Fibroblast of gingiva (primary cell): ENCODE data around the gene TGFBR3L.
"Not testable (repeated sequence)": the region's sequence is repeated elsewhere in the genome, so short reads cannot be mapped to it uniquely, and the experiment has no call there.

Experiments
- DNase-seq: peaks from one replicate; pipeline ENCODE4 v3.0.0-alpha.2; 2011; ENCODE audit warnings: low read depth

The TGFBR3L gene

GRCh38 chr19:7879836-7880235 is 34.8 kb upstream of the TGFBR3L start:
- no peak for DNase-seq

DNA sequence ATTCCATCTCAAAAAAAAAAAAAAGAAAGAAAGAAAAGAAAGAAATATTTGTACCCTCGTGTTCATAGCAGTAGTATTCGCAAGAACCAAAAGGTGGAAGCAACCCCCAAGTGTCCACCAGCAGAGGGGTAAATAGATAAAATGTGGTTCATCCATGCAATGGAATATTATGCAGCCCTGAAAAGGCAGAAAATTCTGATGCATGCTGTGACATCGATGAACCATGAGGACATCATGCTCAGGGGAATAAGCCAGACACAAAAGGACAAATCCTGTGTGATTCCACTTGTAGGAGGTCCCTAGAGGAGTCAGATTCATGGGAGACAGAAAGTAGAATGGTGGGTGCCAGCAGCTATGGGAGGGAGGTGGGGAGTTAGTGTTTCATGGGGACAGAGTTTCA is 32.7 kb upstream of the TGFBR3L start:
- no peak for DNase-seq

DNA sequence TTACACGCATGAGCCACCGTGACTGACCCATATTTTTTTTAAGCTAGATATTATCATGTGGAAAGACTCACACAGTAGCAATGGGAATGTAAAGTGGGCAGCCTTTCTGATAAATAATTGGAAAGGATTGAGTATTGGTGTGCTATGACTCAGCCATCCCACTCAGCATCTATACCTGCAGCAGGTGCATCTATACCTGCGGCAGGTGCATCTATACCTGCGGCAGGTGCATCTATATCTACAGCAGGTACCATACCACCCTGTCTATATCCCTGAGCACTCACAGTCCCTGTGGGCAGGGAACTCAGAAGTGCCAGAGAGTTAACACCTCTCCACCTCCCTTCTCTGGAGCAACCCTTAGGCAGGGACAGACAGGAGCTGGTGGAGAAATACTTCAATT is 31.5 kb upstream of the TGFBR3L start:
- no peak for DNase-seq

DNA sequence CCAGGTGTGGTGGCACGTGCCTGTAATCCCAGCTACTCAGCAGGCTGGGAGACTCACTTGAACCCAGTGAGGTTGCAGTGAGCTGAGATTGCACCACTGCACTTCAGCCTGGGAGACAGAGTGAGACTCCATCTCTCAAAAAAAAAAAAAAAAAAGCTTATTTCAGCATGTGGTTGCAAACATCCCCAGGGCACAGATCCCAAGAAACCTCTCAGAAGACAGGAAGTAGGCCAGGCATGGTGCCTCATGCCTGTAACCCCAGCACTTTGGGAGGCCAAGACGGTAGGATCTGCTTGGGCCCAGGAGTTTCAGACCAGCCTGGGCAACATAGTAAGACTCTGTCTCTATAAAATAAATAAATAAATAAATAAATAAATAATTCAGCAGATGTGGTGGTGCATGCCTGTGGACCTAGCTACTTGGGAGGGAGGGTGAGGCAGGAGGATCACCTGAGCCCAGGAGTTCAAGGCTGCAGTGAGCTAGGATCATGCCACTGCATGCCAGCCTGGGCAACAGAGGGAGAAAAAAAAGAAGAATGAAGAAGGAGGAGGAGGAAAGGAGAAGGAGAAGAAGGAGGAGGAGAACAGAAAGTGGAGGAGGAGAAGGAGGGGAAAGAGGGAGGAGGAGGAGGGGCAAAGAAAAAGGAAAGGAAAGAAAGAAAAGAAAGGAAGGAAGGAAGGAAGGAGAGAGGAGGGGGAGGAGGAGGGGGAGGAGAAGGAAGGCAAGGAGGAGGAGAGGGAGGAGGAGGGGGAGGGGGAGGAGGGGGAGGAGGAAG is 30.6 kb upstream of the TGFBR3L start:
- DNase-seq, result peak; percentile 74

DNA sequence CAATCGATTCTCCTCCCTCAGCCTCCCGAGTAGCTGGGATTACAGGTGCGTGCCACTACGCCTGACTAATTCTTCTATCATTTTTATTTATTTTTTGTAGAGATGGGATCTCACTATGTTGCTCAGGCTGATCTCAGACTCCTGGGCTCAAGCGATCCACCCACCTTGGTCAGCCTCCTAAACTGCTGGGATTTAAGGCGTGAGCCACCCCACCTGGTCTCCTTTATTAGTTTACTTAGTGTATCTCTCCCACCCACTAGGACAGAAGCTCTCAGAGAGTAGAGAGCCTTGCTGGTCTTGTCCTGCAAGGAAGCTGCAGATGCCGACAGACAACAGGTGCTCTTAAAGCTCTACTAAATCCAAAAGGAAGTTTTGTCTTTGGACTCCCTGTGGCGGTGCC is 28.8 kb upstream of the TGFBR3L start:
- DNase-seq, result no peak

- no peak for DNase-seq
Measured at GRCh38 chr19:7887408-7888144, 27.1 kb upstream of the TGFBR3L start.

DNA sequence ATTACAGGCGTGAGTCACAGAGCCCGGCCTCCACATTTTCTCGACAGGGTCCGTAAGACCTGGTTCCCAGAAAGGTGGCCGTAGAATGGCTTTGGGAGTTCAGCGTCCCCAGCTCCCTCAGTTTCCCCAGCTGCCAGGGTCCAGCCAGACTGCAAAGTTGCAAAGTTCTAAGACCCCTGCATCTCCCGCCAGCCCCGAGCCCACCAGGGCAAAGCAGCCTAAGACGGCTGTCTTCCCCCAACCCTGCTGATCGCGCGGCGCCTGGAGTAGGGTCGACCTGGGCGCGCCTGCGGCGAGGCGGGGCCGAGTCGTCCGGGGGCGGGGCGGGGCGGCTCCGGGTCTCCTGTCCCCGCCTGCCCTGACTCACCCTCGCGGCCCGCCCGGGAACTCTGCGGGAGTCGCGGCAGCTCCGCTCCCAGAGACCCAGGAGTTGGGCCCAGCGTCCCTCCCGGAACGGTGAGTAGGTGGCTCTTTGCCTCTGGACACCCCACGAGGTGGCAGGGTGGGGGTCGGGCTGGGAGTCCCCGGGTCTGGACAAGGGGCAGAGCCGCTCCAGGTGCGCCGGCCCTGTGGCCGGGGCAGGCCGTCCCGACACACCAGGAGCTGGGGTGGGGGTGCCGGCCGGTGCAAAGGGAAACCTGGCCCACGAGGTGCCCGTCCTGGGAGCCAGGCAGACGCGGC is 26.3 kb upstream of the TGFBR3L start, which contains the start of gene LRRC8E:
Gene LRRC8E, plus strand, starts transcription at position 366 of the 681 bp plus-strand sequence. CDS start 7,094 bp downstream, outside the sequence.
- DNase-seq, result peak; percentile 59

DNA sequence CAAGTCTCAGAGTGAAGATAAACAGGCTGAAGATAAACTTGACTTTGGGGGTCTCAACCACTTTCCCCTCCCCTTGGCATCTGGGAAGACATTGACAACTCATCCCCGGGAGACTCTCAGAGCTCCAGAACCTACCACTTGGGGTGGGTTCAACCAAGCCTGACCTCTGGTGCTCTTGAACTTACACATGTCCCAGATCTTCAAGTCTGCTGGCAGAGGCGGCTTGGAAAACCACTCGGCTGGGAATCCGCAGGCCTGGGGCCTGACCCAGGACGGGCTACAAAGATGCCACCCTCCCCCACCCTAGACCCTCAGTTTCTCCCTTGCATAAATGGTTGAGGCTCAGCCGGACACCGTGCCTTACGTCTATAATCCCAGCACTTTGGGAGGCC is 25.8 kb upstream of the TGFBR3L start:
- no peak for DNase-seq

DNA sequence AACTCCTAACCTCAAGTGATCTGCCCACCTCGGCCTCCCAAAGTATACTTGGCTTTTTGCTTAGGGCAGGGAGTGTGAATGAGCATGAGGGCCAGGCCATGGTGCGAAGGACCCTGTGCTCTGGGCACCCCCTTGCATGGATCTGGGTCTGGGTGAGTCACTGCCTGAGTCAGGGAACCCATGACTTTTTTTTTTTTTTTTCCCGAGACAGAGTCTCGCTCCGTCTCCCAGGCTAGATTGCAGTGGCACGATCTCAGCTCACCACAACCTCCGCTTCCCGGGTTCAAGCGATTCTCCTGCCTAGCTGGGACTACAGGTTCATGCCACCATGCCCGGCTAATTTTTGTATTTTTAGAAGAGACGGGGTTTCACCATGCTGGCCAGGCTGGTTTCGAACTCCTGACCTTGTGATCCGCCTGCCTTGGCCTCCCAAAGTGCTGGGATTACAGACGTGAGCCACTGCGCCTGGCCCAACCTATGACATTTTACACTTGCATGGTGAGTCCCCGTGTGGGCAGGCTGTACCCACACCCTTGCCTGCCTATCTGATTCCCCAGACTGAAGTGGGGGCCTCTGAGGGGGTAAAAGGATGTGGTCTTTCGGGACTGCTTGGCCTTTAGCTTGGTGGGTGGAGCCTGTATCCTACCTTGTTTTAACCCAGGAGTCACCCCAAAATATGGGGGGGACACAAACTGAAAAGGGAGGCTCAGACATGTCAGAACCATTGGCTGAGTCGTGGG is 21.1 kb upstream of the TGFBR3L start:
- DNase-seq, result not testable (repeated sequence)

DNA sequence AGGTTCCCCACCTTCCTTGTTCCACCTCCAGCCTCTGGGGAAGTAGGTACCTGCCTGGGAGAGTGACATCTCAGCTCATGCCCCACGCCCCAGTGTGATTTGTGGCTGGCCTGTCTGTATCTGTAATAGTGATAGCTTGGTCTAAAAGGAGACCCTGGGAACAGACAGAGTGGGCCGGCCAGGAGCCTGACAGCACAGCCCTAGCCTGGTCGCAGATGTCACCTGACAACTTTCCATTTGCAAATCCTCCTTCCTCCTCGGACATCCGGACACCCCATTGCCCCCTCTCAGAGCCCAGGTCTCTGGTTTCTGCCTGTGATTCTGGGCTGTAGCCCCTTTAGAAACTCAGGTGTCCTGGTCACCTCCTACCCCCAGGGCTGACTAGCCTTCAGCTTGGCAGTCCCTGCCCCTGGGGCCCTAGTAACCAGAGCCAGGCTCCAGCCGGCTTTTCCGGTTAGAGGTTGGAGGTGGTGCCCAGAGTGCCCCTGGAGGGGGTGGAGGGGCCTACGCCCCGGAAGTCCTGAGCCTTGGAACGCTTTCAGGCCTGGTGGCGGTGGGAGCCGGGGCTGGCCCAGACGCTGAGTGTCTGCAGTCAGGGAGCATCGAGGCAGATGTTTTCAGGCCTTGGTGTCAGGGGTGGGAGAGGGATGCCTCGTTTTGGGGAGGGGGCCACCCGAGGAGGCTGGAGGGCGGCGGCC is 19.9 kb upstream of the TGFBR3L start:
- no peak for DNase-seq

- no peak for DNase-seq
Measured at GRCh38 chr19:7895565-7895964, 19.1 kb upstream of the TGFBR3L start.

DNA sequence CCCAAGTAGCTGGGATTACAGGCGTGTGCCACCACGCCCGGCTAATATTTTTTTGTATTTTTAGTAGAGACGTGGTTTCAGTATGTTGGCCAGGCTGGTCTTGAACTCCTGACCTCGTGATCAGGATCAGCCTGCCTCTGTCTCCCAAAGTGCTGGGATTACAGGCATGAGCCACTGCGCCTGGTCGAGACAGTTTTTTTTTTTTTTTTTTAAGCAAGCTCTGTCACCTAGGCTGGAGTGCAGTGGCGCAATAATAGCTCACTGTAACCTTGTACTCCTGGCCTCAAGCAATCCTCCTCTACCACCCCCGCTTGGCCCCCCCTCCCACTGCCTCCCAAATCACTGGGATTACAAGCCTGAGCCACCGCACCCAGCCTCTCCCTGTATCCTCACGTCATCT is 17.3 kb upstream of the TGFBR3L start:
- DNase-seq, result no peak

- no peak for DNase-seq
Measured at GRCh38 chr19:7898967-7899366, 15.7 kb upstream of the TGFBR3L start.

- DNase-seq, result no peak
Measured at GRCh38 chr19:7899751-7900378, 14.8 kb upstream of the TGFBR3L start.

DNA sequence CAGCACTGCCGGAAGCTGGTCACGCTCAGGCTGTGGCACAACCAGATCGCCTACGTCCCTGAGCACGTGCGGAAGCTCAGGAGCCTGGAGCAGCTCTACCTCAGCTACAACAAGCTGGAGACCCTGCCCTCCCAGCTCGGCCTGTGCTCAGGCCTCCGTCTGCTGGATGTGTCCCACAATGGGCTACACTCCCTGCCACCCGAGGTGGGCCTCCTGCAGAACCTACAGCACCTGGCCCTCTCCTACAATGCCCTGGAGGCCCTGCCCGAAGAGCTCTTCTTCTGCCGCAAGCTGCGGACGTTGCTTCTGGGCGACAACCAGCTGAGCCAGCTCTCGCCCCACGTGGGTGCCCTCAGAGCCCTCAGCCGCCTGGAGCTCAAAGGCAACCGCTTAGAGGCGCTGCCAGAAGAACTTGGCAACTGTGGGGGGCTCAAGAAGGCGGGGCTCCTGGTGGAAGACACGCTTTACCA is 14.2 kb upstream of the TGFBR3L start:
- DNase-seq, result no peak

- DNase-seq, result no peak
Measured at GRCh38 chr19:7900931-7901330, 13.7 kb upstream of the TGFBR3L start.

DNA sequence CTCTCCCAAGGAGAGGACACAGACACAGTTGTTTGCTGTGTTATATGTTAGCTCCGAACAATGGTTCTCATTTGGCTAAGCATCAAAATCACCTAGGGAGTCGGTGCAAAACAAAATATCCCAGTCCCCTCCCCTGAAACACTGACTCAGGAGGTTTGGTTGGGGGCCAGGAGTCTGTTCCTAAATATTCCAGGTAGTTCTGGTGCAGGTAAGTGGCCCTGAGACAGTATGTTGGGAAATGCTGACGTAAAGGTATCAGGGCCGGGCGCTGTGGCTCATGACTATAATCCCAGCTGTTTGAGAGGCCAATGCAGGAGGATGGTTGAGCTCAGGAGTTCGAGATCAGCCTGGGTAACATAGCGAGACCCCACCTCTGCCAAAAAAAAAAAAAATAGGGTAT is 13.3 kb upstream of the TGFBR3L start:
- DNase-seq, result no peak

DNA sequence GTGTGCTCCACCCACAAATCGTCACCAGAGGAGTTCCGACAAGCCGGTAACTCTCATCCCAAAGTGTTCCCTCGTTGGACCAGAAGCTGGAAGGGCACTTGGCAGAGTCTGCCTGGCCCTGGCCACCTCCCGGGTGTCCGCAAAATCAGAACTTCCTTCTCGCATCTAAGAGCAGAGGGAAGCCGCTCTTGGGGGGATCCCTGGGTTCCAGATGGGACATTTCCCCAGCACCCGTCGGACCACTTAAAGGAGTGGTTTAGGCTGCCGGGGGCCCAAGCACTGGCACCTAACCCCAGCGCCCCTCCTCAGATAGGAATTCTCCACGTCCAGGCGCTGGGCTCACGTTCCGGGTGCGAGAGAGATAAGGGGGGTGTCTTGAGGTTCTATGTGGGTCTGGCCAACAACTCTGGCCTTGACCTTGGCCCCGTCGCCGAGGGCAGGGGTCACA is 11.8 kb upstream of the TGFBR3L start:
- DNase-seq, result no peak

GRCh38 chr19:7903244-7904073 is 11.2 kb upstream of the TGFBR3L start, which contains the start of gene MAP2K7:
TSS of gene MAP2K7 (plus strand) at chr19:7903877. CDS start at chr19:7903945, 68 bp downstream.
- peak; percentile 98 for DNase-seq
